T follicular helper cell (primary cell): Measurements from ENCODE around the gene TGM6.

Experiments
- DNase-seq: peaks from one replicate; pipeline ENCODE4 v3.0.0-alpha.2; 2020; ENCODE audit warnings: low read depth
- total RNA-seq, 2 experiments: gene quantifications; one replicate each; lab custom pipeline; 2026; lab: John Stamatoyannopoulos, UW

TGM6 gene
- total RNA-seq = 0 reads per million in 2 experiments

DNA sequence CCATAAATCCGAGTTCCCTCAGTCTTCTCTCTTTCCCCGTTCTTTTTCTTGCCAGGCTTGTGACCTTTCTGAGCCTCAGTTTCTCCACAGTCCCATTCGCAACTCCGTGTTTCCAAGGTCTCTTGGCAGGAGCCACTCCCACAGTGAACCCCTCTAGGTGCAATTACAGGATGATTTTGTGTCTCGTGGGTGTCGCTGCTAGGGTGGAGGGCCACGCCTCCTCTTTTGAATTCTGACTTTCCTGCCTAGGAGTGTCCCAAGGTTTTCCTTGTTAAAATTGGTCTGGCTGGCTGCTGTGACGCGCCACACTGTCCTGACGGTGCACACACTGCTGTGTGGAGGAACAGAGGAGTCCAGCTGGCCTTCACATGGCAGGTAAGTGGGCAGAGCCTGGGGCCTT is at the start of gene TGM6:
TGM6 (plus strand) TSS at position 301 of the 400 bp plus-strand sequence; CDS start at position 369, 68 bp downstream.
- no peak for DNase-seq

DNA sequence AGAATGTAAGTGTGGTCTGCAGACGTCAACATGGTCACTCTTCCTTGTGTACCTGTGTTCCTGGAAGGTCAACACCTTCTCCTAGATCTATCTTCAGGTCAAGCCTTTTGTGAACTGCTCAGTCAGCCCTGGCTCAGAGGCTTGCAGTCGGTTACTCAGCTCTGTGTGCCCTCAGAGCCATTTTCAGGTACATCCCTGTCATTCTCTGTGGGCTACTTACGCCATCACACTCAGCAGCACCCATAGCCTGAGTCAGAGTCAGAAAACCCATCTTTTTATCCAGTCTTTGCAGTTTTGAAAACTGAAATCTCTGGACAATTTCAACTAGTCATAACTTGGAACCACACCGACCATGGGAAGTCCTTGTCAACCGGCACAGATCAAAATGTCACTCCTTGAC is 49.6 kb upstream of the TGM6 start:
- DNase-seq = no peak

DNA sequence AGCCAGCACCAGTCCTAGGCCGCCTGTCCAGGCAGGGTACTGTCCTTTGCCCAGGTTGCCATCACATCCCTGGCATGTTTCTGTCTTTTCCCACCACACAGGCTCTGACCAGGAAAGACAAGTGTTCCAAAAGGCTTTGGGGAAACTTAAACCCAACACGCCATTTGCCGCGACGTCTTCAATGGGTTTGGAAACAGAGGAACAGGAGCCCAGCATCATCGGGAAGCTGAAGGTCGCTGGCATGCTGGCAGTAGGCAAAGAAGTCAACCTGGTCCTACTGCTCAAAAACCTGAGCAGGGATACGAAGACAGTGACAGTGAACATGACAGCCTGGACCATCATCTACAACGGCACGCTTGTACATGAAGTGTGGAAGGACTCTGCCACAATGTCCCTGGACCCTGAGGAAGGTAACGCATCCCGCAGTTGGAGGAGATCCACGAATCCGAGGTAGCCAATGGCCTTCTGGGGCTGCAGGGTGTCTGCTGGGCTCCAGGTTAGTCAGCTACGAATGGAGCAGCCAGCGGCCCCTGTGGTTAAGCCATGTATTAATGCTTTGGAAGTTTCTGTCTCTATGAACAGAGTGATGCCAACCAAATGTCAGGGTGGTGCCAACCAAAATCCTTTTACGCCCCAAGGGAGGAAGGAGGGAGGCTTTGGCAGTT is 48.7 kb upstream of the TGM6 start:
- no peak for DNase-seq

DNA sequence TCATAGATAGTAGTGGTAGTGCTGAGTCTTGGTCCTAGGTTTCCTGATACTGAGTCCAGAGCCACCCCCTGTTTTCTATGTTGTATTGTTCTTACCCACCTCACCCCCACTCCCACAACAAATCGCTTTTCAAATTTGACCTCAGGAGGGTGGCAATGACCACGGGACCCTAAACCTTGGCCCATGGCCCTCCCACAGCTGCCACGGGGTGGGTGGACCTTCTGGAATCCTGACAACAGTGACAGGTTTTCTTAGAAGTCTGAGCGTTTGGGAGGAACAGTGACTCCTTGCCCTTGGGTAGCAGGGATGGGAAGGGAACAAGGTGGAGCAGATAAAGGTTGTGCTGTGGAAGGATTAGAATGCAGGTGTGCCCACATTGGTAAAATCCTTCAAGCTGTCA is 48.0 kb upstream of the TGM6 start:
- DNase-seq = no peak

DNA sequence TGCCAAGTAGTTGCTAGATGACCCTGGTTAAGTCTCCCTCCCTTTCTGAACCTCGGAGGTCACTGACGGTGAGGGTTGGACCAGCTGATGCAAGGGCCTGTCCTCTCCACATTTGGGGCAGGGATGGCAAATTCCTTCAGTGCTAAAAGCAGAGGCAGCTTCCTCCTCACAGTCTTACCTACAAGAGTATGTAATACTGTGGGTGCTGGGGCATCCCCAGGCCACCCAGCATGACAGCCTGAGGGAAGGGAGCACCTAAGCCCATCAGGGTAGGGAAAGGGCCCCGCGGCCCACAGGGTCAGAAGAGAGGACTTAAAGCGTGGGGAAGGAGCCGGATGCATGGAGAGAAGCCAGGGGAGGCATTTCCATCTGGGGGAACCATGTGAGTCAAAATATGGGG is 46.9 kb upstream of the TGM6 start:
- DNase-seq = no peak

DNA sequence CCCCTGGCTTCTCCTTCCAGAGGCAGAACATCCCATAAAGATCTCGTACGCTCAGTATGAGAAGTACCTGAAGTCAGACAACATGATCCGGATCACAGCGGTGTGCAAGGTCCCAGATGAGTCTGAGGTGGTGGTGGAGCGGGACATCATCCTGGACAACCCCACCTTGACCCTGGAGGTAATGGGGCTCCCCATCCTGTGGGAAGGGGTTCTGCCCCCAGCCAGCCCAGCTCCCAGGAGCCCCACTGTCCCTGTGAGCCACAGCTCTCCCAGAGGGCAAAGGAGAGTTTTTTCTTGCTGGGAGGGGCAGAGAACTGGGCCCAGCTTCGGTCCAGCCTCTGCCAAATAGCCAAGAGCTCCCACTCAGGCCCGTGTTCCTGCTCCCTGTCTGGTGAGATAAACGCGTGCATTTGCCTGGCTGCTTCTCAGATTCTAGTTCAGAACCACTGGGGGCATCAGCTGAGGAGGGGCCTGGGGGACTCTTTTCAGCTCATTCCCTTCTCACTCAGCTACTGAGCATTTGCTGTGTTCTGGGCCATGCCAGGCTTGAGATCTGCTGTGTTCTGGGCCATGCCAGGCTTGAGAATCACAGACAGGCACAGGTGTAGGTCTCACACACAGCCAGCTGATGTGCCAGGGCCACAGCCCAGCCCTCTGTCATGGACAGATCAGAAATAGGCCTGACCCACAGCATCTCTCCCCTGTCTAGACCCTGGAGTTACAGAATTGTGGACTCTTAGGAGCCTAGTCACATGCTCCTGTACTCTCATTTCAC is 45.4 kb upstream of the TGM6 start:
- no peak for DNase-seq

DNA sequence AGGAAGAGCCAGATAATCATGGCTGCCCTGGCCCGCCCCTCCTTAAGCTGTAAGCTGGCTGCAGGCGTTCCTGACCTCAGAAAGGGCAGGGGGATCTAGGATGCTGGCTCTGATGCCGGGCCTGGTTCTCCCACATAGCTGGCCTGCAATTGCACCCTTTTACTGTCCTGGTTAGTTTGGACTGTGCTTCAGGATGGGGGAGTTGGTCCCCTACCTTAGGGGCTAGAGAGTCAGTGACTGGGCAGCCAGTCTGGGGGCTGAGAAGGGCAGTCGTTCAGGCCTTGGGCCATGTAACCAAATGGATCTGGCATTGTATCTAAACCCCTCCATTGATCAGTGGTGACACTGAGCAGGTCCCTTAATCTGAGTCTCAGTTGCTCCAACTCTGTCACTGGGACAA is 44.2 kb upstream of the TGM6 start:
- no peak for DNase-seq

DNA sequence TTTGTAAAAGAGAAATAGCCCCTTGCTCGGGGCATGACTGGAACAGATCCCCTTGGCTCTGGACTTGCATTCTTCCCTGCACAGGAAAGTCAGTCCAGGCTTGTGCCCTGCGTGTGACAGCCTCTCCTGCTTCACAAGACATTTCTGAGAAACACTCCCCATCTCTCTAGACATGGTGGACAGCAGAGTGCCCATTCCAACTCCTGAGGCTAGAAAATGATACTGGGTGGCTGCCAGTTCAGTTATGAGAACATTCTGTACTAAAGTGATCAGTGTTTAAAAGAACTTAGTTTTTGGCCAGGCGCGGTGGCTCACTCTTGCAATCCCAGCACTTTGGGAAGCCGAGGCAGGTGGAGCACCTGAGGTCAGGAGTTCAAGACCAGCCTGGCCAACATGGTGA is 43.6 kb upstream of the TGM6 start:
- no peak for DNase-seq

DNA sequence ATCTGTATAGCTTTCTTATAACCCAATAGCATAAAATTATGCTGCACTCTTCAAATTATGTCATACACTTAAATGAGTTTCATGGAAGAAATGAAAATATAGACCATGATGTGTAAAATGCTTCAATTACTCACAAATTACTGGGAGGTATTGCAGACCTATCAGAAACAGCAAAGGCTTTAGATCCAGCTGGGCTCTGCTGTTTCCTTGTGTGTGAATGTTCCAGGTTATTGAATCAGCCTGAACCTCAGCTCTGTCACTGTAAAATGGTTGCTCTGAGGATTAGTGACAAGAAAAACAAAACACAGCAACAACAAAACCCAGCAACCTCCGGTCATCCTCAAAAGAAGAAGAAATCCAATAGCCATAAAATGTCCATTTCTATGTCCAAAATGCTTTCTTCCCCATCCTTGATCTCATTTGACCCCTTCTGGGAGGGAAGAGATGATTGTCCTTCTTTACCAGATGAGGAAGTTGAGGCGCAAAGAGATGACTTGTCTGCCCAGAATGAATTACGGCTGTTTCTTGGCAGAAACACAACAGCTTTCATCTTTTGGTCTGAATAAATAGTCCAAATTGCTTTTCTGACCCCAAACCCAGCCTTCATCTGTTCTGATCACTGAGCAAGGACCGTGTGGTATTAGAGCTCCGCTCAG is 42.2 kb upstream of the TGM6 start:
- no peak for DNase-seq

DNA sequence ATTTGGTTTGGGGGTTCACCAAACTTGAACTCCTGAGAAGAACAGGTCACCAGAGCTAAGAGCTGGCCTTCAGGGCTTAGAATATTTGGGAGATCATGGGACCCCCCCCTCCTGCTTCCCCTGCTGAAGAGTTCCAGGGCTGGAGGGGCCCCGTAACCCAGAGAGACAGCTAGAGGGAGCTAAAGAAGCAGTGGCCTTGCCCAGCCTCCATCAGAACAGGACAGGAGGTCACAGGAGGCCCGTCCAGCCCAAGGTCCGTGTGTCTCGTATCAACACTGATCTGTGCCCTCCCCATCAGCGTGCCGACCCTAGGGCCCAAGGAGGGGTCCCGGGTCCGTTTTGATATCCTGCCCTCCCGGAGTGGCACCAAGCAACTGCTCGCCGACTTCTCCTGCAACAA is 40.6 kb upstream of the TGM6 start:
- no peak for DNase-seq

DNA sequence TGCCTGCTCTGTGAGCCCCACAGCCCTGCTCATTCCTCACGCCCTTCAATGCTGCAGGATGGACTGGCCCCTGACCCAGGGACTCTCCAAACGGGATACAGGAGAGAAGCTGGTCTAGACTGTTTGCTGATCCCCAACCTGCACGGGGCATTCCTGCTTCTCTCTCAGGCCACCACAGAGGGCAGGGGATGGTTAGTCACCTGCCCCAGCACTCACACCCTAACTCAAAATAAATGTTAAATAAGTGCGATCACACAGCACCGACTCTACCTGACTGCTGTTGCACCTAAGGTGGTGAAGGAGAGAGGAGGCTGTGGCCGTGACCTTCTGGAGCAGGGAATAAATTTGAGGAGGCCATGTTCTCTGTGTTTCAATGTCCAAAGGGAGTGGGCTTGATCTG is 39.9 kb upstream of the TGM6 start:
- DNase-seq = no peak

DNA sequence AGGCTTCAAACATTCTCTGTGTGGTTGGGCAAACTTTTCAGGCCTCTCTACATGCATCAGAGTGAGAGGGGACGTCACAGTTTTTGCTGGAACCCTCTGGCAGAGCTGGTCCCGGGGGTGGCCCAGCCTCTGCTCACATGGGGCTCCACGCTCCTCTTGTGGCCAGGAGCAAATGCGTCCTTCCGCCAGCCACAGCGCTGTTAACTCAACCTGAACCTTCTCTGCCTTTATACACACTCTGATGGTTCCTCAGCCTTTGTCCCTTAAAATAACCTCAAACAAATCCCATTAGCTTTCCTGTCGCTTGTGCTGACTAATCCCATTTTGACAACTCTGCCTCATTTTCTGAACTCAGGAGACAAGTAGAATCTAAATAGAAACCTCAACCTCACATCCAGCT is 39.4 kb upstream of the TGM6 start:
- DNase-seq = no peak

DNA sequence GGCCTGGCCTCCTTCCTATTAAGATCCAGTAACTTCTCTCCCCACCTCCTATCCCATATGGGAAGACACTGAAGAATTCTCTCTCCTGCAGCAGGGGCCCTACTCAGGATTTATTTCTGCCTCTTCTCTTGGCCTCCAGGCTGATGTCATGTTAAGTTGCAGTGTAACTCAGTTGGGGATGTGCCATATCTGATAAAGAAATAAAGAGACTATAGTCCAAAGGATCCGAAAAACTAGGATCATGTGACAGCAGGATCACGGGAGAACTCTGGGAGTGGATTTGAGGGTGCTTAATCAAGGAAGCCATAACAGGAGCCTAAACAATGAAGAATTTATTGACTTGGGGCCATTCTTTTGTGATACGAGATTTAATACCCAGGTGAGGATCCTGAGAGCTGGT is 38.5 kb upstream of the TGM6 start:
- DNase-seq = no peak

DNA sequence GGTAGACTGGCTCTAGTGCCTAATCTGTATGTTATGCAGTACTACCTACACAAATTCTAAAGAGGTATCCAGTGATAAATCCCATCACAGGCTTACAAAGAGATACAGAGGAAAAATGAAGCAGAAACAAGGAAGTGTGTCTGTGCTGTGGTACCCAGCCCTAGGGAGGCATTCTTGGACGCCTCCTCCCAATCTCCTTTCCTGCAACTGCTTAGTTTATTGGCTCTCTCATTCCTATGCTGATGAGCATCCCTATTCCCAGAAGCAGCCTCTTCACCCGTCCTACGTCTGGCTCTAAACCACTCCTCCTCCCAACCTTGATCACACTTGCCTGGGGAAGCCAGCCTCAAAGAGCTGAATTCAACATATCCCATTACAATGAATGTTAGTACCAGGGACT is 34.5 kb upstream of the TGM6 start:
- no peak for DNase-seq

DNA sequence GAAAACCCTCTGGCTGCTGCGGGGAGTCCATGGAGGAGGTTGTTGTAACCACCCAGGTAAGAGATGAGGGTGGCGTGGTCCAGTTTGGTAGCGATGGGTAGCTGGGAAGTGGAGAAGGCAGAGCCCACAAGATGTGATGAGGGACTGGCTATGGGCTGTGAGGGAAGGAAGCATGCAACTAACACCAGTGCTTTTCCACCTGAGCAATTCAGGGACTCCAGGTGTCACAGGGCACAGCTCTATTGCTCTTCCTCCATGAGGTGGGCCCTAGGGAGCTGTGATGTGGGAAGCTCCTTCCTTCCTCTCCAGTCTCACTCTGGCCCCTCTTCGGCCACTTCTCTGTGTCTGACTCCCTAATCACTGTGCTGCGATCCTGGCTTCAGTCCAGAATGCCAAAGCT is 32.4 kb upstream of the TGM6 start:
- no peak for DNase-seq

DNA sequence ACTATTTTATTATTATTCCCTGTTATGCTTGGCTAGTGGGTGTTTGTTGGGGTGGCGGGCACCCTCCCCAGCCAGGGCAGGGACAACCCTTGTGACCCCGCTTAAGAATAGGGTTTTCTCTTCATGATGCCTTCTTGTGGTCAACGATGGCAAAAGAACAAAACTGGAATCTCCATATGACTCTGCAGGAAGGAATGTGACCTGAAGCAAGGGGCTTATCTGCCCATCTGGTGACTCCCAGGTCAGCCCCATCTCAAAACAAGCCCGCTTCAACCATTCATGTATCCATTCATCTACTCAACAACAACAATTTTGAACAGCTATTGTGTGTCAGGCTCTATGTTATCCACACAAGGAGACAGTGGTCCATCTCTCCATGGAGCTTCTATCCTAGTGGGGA is 30.9 kb upstream of the TGM6 start:
- no peak for DNase-seq

DNA sequence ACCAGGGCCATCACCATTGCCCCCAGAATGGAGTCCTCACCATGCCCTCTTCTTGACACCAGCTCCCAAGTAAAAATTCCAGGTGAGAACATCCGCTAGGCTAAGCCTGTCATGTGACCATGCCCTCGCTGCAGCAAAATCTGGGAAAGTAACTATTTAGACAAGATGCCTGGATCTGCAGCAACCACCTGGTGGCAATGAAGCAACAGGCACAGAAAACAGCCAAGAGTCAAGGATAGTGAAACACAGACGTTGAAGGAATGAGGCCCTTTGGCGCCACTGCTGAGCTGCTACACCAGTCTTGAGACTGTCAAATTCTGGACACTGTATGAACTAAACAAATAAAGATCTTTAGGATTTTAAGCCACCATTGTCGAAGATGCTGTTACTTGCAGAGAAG is 30.1 kb upstream of the TGM6 start:
- no peak for DNase-seq

DNA sequence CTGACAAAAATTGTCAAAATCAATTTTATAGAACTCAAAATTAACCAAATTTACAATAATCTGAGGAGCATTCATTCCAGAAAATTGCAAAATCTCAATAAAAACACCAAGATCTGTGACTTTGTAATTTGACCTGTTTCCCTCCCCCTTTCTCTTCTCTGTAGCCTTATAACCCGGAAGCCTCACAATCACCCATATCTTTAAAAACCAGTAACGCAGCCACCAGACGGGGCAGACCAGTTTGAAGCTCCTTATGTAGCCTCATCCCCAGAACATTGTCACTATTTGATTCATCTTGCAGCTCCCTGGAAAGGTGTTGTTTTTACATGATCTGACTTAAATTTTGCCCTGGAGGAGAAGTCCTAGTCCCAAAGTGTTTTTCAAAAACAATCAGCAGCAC is 27.5 kb upstream of the TGM6 start:
- no peak for DNase-seq

DNA sequence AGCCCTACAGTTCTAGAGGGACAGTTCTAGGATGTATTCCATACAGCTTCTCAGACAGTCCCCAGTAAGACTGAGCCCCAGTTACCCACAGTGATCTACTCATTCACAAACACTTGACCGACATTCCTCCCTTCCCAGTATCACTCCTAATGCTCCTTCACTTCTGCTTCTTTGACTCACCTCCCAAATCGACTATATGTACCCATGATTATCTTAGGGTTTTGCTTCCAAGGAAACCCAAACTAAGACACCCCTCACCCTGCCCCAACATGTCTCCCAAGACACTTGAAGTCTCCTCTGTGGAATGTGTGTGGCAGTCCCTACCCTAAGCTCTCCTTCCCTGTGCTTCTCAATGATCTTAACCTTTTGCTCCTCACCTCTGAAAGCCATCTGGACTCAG is 23.6 kb upstream of the TGM6 start:
- no peak for DNase-seq

DNA sequence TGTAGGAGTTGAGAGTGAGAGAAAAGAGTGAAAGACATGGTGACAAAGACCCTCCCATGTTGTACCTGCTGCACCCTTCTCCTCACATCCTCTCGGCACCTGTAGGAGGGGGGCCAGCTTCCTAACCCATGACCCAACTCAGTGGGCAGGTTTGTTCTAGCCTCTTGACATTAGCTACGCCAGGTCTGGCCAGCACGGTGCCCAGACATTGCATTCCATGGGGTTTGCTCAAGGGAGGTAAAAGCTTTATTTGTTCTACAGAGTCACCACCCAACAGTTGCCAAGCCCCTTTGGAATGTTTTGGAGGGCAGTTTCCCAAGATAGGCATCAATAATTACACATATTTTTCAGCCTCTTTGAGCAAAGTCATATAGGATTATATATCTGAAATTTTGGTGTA is 22.7 kb upstream of the TGM6 start:
- no peak for DNase-seq

DNA sequence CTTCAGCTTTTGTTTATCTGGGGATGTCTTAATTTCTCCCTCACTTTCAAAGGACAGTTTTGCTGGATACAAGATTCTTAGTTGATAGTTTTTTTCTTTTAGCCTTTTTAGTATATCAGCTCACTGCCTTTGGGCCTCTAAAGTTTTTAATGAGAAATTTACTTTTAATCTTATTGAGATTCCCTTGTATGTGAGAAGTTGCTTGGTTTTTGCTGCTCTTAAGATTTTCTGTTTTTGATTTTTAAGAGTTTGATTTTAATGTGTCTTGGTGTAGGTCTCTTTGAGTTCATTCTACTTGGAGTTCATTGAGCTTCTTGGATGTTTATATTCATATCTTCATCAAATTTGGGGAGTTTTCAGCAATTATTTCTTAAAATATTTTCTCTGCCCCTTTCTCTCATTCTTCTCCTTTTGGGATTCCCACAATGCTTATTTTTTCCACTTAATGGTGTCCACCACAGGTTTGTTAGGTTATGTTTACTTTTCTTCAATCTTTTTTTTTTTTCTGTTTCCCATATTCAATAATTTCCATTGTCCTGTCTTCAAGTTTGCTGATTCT is 19.6 kb upstream of the TGM6 start:
- no peak for DNase-seq

DNA sequence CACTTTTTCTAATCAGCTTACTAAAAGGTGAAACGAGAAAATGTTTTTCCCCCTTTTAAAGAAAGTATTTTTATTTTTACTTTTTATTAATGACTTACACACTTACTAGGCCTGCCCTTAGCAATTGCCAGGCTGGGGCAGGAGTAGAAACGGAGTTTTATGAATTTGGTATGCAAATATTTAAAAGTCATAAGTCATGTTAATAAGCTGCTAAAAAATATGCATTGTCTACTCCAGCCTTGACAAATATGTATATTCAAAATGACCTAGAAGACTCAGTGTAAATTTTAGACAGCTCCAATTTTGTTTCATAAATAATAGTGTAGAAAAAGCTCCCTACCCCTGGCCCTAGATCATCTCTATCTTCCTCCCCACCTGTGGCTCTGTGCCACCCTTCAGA is 17.5 kb upstream of the TGM6 start:
- DNase-seq = no peak

DNA sequence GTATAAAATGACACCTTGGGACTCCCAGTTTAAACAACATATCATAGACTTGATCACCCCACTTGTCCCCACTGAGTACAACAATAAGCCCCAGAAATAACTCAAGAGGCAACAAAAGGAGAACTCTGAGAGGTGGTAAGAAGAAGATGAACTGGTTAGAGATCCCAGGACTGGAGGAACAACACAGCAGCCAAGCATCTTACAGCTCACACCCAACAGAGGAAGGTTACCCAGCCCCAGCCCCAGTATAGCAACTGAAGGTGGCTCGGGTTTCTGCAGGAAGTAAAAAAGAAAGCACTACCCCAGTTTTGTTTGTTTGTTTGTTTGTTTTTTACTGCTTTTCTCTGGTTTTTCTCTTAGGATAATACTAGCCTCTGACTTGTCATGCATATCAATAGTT is 17.1 kb upstream of the TGM6 start:
- no peak for DNase-seq
